GM12864 (cell line): ENCODE results near the gene TTLL13.

Experiments used
- DNase-seq: peaks from one replicate; pipeline ENCODE4 v3.0.0-alpha.2; 2011; ENCODE audit warnings: low read depth
- H3K4me3 ChIP-seq: 2 replicates; pipeline ENCODE4 v1.5.1; 2011; ENCODE audit warnings: mild to moderate bottlenecking, low read depth, low read length, control low read depth
- TF ChIP-seq, protein P1 (sequence below): IDR thresholded peaks from 2 replicates; pipeline ENCODE4 v1.5.1; 2011; ENCODE audit warnings: low read depth, mild to moderate bottlenecking, moderate library complexity, low read length, control low read depth, inconsistent platforms; ENCODE audit errors: missing control alignments

TTLL13 gene

DNA sequence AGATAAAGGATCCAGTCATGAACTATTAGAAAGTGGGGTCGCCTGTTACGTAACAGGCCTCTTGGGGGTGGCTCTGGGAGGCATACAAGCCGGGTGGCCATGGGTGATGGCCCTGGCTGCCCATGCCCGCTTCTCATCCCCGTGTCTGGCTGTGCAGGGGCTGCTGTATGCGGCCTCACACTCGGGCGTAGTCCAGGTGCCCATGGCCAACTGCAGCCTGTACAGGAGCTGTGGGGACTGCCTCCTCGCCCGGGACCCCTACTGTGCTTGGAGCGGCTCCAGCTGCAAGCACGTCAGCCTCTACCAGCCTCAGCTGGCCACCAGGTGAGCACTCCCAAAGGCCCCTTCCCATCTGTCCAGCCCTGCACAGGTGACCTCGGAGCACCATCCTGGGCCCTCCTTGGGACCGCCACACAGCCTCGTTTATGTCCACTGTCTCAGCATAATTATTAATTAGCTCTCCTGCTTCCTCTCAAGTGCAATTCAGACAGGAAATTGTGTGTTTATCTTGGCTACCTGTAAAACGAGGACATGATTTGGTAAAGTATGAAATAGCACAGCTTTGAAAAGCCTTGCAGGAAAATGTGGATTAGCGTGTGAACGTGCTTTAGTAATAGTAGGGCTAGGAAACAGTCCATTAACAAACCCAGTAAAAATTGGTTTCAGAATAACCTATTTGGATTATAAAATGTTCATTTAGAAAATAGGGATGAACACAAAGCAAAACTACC, 23.7 kb upstream of the TTLL13 start:
- DNase-seq = no peak
- TF ChIP-seq, protein P1, sequence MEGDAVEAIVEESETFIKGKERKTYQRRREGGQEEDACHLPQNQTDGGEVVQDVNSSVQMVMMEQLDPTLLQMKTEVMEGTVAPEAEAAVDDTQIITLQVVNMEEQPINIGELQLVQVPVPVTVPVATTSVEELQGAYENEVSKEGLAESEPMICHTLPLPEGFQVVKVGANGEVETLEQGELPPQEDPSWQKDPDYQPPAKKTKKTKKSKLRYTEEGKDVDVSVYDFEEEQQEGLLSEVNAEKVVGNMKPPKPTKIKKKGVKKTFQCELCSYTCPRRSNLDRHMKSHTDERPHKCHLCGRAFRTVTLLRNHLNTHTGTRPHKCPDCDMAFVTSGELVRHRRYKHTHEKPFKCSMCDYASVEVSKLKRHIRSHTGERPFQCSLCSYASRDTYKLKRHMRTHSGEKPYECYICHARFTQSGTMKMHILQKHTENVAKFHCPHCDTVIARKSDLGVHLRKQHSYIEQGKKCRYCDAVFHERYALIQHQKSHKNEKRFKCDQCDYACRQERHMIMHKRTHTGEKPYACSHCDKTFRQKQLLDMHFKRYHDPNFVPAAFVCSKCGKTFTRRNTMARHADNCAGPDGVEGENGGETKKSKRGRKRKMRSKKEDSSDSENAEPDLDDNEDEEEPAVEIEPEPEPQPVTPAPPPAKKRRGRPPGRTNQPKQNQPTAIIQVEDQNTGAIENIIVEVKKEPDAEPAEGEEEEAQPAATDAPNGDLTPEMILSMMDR = no peak
- H3K4me3 ChIP-seq = no peak overlapping the region

DNA sequence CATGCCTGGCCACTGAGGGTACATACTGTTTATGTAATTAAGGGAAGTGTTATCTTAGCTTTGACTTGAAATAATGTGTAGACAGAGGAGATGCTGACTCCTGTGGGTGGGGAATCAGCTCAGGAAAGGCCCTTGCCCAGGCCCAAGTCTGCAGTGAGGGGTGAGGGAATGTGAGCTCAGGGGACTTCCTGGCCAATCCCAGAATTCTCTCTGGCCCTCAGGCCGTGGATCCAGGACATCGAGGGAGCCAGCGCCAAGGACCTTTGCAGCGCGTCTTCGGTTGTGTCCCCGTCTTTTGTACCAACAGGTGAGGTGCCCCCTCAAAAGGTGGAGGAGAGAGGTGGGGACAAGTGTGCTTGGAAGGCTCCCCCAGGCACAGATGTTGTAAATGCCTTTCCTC, 22.0 kb upstream of the TTLL13 start:
- H3K4me3 ChIP-seq = no peak overlapping the region
- no peak for DNase-seq
- TF ChIP-seq, protein P1 = no peak

DNA sequence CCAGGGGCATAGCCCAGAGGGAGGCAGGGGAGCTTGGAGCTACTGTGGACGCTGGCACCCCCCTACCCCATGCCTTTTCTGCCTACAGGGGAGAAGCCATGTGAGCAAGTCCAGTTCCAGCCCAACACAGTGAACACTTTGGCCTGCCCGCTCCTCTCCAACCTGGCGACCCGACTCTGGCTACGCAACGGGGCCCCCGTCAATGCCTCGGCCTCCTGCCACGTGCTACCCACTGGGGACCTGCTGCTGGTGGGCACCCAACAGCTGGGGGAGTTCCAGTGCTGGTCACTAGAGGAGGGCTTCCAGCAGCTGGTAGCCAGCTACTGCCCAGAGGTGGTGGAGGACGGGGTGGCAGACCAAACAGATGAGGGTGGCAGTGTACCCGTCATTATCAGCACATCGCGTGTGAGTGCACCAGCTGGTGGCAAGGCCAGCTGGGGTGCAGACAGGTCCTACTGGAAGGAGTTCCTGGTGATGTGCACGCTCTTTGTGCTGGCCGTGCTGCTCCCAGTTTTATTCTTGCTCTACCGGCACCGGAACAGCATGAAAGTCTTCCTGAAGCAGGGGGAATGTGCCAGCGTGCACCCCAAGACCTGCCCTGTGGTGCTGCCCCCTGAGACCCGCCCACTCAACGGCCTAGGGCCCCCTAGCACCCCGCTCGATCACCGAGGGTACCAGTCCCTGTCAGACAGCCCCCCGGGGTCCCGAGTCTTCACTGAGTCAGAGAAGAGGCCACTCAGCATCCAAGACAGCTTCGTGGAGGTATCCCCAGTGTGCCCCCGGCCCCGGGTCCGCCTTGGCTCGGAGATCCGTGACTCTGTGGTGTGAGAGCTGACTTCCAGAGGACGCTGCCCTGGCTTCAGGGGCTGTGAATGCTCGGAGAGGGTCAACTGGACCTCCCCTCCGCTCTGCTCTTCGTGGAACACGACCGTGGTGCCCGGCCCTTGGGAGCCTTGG, 21.3 kb upstream of the TTLL13 start:
- TF ChIP-seq, protein P1 = no peak
- H3K4me3 ChIP-seq = no peak overlapping the region
- no peak for DNase-seq

DNA sequence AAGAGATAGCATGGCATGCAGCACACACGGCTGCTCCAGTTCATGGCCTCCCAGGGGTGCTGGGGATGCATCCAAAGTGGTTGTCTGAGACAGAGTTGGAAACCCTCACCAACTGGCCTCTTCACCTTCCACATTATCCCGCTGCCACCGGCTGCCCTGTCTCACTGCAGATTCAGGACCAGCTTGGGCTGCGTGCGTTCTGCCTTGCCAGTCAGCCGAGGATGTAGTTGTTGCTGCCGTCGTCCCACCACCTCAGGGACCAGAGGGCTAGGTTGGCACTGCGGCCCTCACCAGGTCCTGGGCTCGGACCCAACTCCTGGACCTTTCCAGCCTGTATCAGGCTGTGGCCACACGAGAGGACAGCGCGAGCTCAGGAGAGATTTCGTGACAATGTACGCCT, 20.4 kb upstream of the TTLL13 start:
- TF ChIP-seq, protein P1 = no peak
- no peak for DNase-seq
- H3K4me3 ChIP-seq = no peak overlapping the region

DNA sequence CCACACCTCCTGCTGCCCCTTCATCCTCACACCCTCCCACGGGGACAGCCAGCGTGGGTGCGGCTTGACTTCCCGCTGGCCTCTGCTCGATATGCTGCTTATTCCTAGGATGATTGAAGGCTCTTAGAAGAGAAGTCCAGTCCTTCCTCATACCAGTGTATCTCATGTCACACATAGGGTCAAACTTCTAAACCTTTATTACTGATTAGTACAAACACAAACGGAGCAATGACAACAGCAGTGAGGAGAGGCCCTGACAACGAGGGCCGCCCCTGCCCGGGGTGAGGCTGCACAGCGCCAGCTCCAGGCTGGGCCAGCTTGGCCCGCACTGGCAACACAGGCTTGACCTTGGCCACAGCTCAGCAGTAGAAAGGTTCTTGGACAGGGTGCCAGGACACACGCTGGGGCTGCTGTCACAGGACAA, 19.3 kb upstream of the TTLL13 start:
- H3K4me3 ChIP-seq = no peak overlapping the region
- no peak for DNase-seq
- TF ChIP-seq, protein P1 = no peak

DNA sequence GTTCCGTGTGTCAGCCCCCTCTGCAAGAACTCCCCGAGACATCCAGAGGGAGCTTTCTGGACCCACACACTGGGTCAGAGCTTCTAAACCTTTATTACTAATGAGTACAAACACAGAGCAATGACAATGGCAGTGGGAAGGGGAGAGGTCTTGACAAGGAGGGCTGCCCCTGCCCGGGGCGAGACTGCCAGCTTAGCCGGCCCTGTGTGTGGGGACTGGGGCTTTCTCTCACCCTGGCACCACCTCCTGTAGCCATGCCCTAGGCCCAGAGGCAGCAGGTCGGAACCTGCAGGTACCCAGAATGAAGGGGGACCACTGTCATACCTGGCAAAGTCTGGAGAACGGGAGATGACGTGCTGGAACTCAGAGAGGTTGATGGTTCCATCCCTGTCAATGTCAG, 18.7 kb upstream of the TTLL13 start:
- TF ChIP-seq, protein P1 = no peak
- DNase-seq = no peak
- H3K4me3 ChIP-seq = no peak overlapping the region; the same call in 1 of the 2 replicates
